ENCODE data around the gene RPA3.

RPA3 gene

GRCh38 chr7:7750571-7751242 lies 32.3 kb upstream of the RPA3 start:
- Histone ChIP-seq H3K27me3 (ENCODE audit: insufficient read depth, poor library complexity, severe bottlenecking) (no peaks in the 10 kb centered on the region), H3K4me3 (replicated peaks; ENCODE audit: insufficient read depth, low read length) (no peak overlapping the region), H3K27ac (replicated peaks) (no peak overlapping the region)
- no peak for DNase-seq (ENCODE audit: low read depth in 1 of 2, low spot score in 1 of 2)
- TF ChIP-seq REST (IDR thresholded peaks at IDR 0.05; ENCODE audit: insufficient replicate concordance, low read depth) (no peak), SPI1 (IDR thresholded peaks at IDR 0.05; ENCODE audit: borderline replicate concordance, low read depth) (no peak), GABPA (IDR thresholded peaks at IDR 0.05; ENCODE audit: low read depth) (no peak), POLR2AphosphoS5 (IDR thresholded peaks at IDR 0.05; ENCODE audit: low read depth) (no peak), CTCF (IDR thresholded peaks at IDR 0.05; ENCODE audit: insufficient read depth, low read length) (no peak)

GRCh38 chr7:7746458-7746857 lies 28.1 kb upstream of the RPA3 start:
- TF ChIP-seq SPI1 (IDR thresholded peaks at IDR 0.05; ENCODE audit: borderline replicate concordance, low read depth), result no peak
- TF ChIP-seq POLR2AphosphoS5 (IDR thresholded peaks at IDR 0.05; ENCODE audit: low read depth), result no peak
- no peak for TF ChIP-seq REST (IDR thresholded peaks at IDR 0.05; ENCODE audit: insufficient replicate concordance, low read depth)
- no peak for TF ChIP-seq GABPA (IDR thresholded peaks at IDR 0.05; ENCODE audit: low read depth)
- no peak for TF ChIP-seq CTCF (IDR thresholded peaks at IDR 0.05; ENCODE audit: insufficient read depth, low read length)
- no peak for DNase-seq (ENCODE audit: low read depth in 1 of 2, low spot score in 1 of 2)

GRCh38 chr7:7745966-7746365 lies 27.6 kb upstream of the RPA3 start:
- TF ChIP-seq CTCF (IDR thresholded peaks at IDR 0.05; ENCODE audit: insufficient read depth, low read length) (no peak), SPI1 (IDR thresholded peaks at IDR 0.05; ENCODE audit: borderline replicate concordance, low read depth) (no peak), GABPA (IDR thresholded peaks at IDR 0.05; ENCODE audit: low read depth) (no peak), REST (IDR thresholded peaks at IDR 0.05; ENCODE audit: insufficient replicate concordance, low read depth) (no peak), POLR2AphosphoS5 (IDR thresholded peaks at IDR 0.05; ENCODE audit: low read depth) (no peak)
- DNase-seq (ENCODE audit: low read depth in 1 of 2, low spot score in 1 of 2), result no peak
- Histone ChIP-seq H3K27me3 (ENCODE audit: insufficient read depth, poor library complexity, severe bottlenecking) (no peaks in the 10 kb centered on the region), H3K4me3 (replicated peaks; ENCODE audit: insufficient read depth, low read length) (no peak overlapping the region), H3K27ac (replicated peaks) (no peak overlapping the region)

More at GRCh38 chr7:7746458-7746857, 28.1 kb upstream of the RPA3 start:
- Histone ChIP-seq H3K27ac (replicated peaks) (no peak overlapping the region), H3K4me3 (replicated peaks; ENCODE audit: insufficient read depth, low read length) (no peak overlapping the region), H3K27me3 (ENCODE audit: insufficient read depth, poor library complexity, severe bottlenecking) (no peaks in the 10 kb centered on the region)

All from HL-60 (cell line).